GM19455 (cell line): ENCODE data around the gene B4GALT2.

ENCODE experiments used
- ATAC-seq: cut with Tn5 transposase; IDR thresholded peaks from one replicate; pipeline ENCODE4 v1.9.1; 2021; ENCODE audit not compliant: unreplicated experiment

Gene B4GALT2

DNA sequence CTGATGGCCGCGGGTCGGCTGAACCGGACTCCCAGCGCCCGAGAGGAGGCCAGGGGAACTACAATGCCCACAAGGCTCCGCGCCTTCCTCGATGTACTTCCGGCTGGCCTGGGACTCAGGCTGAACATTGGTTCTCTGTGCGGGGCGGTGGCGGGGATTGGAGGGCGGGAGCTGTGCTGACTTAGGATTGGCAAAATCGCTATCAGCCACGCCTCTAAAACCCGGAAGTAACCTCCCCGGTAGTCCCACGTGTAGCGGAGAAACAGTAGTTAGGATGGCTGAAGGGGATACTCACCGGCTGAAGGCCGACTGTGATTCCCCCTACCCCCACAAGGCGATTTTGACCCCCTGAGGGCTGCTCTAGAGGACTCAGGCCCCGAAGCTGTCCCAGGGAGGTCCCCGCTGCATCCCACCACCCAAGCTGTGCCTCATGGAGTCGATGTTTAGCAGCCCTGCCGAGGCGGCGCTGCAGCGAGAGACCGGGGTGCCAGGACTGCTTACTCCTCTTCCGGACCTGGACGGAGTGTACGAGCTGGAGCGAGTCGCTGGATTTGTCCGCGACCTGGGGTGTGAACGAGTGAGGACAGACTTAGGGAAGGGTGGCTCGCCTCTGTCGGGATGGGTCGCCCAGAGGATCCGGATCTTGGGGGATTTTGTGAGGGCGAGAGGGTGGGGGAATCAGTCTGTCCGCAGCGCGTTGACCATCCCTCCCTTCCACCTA, 9.1 kb upstream of the B4GALT2 start, which contains the start of gene DPH2:
Gene DPH2 (plus strand): TSS at position 265 of the 721 bp plus-strand sequence. CDS start 166 bp downstream, at position 431.
- ATAC-seq = peak; percentile 71

GRCh38 chr1:43970502-43970901, 8.5 kb upstream of the B4GALT2 start:
- no peak for ATAC-seq

GRCh38 chr1:43970911-43971310, 8.1 kb upstream of the B4GALT2 start:
- no peak for ATAC-seq

DNA sequence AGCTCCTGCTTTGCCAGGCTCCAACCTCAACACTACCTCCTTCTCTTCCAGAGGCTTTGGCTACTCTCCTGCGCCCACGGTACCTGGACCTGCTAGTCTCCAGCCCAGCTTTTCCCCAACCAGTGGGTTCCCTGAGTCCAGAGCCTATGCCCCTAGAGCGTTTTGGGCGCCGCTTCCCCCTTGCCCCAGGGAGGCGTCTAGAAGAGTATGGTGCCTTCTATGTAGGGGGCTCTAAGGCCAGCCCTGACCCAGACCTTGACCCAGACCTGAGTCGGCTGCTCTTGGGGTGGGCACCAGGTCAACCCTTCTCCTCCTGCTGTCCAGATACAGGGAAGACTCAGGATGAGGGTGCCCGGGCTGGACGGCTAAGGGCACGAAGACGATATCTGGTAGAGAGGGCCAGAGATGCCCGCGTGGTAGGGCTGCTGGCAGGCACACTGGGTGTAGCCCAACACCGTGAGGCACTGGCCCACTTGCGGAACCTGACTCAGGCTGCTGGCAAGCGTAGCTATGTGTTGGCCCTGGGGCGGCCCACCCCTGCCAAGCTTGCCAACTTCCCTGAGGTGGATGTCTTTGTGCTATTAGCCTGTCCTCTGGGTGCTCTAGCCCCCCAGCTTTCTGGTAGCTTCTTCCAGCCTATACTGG, 7.6 kb upstream of the B4GALT2 start:
- no peak for ATAC-seq

GRCh38 chr1:43973981-43974442, 5.0 kb upstream of the B4GALT2 start:
- peak; percentile 2 for ATAC-seq

GRCh38 chr1:43974443-43975248, 4.4 kb upstream of the B4GALT2 start, which contains the start of gene ATP6V0B:
Gene ATP6V0B, plus strand, starts transcription at chr1:43974960. Its CDS starts 81 bp downstream, at chr1:43975041.
- ATAC-seq = peak; percentile 69

- ATAC-seq = no peak
Observed at GRCh38 chr1:43975249-43975961, 3.6 kb upstream of the B4GALT2 start.

- no peak for ATAC-seq
Observed at GRCh38 chr1:43976045-43976444, 3.0 kb upstream of the B4GALT2 start.

DNA sequence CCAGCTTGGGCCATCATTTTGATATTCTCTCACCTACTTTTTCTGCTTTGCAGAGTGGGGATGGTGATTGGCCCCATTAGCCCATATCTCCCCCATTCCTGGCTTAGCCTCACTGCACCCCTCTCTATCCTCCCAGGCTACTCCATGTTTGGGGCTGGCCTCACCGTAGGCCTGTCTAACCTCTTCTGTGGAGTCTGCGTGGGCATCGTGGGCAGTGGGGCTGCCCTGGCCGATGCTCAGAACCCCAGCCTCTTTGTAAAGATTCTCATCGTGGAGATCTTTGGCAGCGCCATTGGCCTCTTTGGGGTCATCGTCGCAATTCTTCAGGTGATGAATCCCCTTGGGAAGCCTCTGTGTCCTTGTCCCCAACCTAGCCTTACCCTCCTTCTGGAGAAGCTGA, 2.1 kb upstream of the B4GALT2 start:
- no peak for ATAC-seq

DNA sequence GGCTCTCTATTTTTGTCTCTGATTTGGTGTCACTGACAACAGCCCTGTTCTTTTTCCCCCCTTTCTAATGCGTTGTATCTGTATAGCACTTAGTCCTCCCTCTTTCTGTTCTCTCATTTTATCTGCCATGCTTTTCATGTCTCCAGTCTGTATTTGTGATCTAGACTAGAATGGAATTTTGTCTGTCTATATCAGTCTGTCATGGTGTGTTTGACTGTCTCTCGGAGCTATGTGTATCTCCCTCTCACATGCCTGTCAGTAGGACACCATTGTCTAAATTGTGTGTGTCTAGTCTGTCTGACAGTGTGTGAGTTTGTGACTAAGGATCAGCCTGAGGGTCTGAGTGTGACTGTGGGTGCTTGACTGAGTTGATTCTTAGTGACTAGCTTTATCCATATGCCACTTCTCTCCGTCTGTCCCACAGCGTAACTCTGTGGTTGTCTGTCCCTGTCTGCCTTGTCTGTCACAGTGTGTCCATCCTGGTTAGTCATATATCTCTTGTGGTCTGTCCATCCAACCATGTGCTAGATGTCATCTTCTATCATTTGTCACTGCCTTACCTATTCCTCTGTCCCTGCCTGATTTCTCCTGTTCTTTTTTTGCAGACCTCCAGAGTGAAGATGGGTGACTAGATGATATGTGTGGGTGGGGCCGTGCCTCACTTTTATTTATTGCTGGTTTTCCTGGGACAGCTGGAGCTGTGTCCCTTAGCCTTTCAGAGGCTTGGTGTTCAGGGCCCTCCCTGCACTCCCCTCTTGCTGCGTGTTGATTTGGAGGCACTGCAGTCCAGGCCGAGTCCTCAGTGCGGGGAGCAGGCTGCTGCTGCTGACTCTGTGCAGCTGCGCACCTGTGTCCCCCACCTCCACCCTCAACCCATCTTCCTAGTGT, 1.4 kb upstream of the B4GALT2 start:
- ATAC-seq = no peak

DNA sequence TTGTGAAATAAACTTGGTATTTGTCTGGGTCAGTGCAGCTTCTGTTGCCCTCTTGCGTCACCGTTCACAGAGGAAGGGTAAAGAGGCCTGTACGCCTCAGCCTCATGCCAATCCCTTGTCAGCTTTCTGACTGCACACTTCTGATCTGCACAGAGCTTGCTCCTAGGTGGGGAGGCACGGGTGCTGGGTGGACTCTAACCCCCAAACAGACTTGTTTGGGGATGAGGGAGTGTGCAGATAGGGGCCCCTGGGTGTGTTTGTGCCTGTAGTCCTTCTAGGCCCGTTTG, 803 bp upstream of the B4GALT2 start:
- ATAC-seq = no peak

GRCh38 chr1:43979261-43979527, 184 bp downstream of the B4GALT2 start:
- ATAC-seq = no peak

GRCh38 chr1:43979528-43980254, 681 bp downstream of the B4GALT2 start:
- no peak for ATAC-seq

GRCh38 chr1:43980255-43981134, 1.5 kb downstream of the B4GALT2 start:
- no peak for ATAC-seq

DNA sequence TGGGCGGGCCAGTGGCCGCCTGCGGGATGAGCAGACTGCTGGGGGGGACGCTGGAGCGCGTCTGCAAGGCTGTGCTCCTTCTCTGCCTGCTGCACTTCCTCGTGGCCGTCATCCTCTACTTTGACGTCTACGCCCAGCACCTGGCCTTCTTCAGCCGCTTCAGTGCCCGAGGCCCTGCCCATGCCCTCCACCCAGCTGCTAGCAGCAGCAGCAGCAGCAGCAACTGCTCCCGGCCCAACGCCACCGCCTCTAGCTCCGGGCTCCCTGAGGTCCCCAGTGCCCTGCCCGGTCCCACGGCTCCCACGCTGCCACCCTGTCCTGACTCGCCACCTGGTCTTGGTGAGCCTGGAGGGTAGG, 2.1 kb downstream of the B4GALT2 start:
- ATAC-seq = no peak

DNA sequence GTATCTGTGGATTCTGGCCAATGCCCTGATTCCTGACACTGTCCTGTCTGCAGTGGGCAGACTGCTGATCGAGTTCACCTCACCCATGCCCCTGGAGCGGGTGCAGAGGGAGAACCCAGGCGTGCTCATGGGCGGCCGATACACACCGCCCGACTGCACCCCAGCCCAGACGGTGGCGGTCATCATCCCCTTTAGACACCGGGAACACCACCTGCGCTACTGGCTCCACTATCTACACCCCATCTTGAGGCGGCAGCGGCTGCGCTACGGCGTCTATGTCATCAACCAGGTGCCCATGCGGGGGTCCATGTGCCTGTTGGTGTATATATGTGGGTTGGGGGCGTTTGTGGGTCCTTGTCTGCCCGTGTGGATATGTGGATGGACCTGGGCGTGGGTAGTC, 2.6 kb downstream of the B4GALT2 start:
- no peak for ATAC-seq

DNA sequence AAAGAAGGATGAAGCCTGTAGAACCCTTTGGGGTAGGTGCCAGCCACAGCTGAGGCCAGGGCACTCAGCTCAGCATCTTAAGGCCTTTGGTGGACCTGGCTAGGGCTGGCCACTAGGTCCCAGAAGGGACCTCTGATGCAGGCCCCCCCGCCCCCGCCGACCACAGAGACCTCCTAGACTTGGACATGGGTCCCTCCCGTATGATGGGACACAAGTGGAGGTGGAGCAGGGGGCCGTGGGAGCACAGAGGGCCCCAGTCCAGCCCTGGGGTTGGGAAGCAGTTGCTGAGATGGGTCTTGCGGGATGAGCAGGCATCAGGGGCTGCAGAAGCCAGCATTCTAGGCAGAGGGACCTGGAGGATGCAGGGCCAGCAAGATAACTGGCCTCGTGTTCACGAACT, 3.2 kb downstream of the B4GALT2 start:
- ATAC-seq = no peak

DNA sequence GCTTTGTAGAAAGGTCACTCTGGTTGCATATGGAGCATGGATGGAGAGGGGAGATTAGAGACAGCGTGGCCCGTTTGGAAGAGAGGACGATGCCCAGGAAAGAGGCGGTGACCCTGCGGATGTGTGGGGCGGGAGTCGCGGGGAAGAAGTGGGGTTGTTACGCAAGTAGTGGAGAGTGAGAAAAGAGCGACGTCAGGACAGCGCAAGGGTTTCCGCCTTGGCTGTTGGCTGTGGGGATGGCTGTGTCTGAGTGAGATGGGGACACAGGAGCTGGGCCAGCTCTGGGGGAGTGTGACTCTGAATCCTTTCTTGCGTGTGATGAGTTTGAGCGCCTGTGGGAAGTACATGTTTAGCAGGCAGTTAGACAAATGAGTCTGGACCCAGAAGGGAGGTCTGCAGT, 3.8 kb downstream of the B4GALT2 start:
- ATAC-seq = no peak
